Endothelial cell (in vitro differentiated cells): ENCODE data around the gene PACRG. TPM values are rescaled to one million over a fixed set of nuclear protein-coding genes. Genes with fewer than 3 reads are reported as not detected.

Experiments
- DNase-seq: peaks from one replicate; pipeline ENCODE4 v3.0.0; 2021; ENCODE audit warnings: low spot score
- H3K27ac Mint-ChIP-seq: one replicate; pipeline ENCODE4 v1.8.0; 2021; ENCODE audit warnings: mixed read lengths, inconsistent platforms; ENCODE audit not compliant: unreplicated experiment
- H3K27me3 Mint-ChIP-seq: one replicate; pipeline ENCODE4 v1.8.0; 2021; ENCODE audit warnings: mild to moderate bottlenecking, moderate library complexity, mixed read lengths, inconsistent platforms; ENCODE audit not compliant: unreplicated experiment
- H3K36me3 Mint-ChIP-seq: one replicate; pipeline ENCODE4 v1.8.0; 2021; ENCODE audit warnings: mild to moderate bottlenecking, low read depth, mixed read lengths, inconsistent platforms; ENCODE audit not compliant: unreplicated experiment
- H3K4me1 Mint-ChIP-seq: one replicate; pipeline ENCODE4 v1.8.0; 2021; ENCODE audit warnings: mild to moderate bottlenecking, mixed read lengths, inconsistent platforms; ENCODE audit not compliant: unreplicated experiment
- H3K4me3 Mint-ChIP-seq: one replicate; pipeline ENCODE4 v1.8.0; 2021; ENCODE audit warnings: mild to moderate bottlenecking, mixed read lengths, inconsistent platforms; ENCODE audit not compliant: unreplicated experiment
- H3K9me3 Mint-ChIP-seq: one replicate; pipeline ENCODE4 v1.8.0; 2021; ENCODE audit warnings: mixed read lengths, inconsistent platforms; ENCODE audit not compliant: unreplicated experiment
- CTCF ChIP-seq: fragments of 200-600 bp; sonication (generic); IDR thresholded peaks from one replicate; pipeline ENCODE4 v1.5.0; 2021; ENCODE audit warnings: antibody characterized with exemption; ENCODE audit not compliant: unreplicated experiment
- total RNA-seq: library from RNA; stranded (reverse); fragmentation: NEBNext Ultra II Directional; extraction: Animal tissue kit (Norgen Biotek cat#: 25700); gene quantifications from one replicate; pipeline ENCODE4 v1.2.1, GENCODE V29; 2021; ENCODE audit not compliant: unreplicated experiment

Gene PACRG
- total RNA-seq, 1 donor from 2014 or later: 1.1 TPM

GRCh38 chr6:162970246-162970645, 242.5 kb downstream of the PACRG start:
- Mint-ChIP-seq H3K27me3 (peaks cover 2% of the 10 kb centered on the region), H3K9me3 (no peaks in the 10 kb centered on the region), H3K27ac (no peak overlapping the region), H3K4me3 (no peak overlapping the region), H3K36me3 (no peaks in the 10 kb centered on the region), H3K4me1 (no peaks in the 10 kb centered on the region)
- no peak for DNase-seq
- no peak for TF ChIP-seq CTCF

GRCh38 chr6:162971356-162971755, 243.6 kb downstream of the PACRG start:
- Mint-ChIP-seq H3K36me3 (no peaks in the 10 kb centered on the region), H3K4me3 (no peak overlapping the region), H3K27me3 (peaks cover 2% of the 10 kb centered on the region), H3K9me3 (no peaks in the 10 kb centered on the region), H3K4me1 (no peaks in the 10 kb centered on the region), H3K27ac (no peak overlapping the region)
- DNase-seq: no peak
- TF ChIP-seq CTCF: no peak

GRCh38 chr6:162973151-162973872, 245.5 kb downstream of the PACRG start:
- no peaks in the 10 kb centered on the region for H3K36me3 Mint-ChIP-seq
- no peak for TF ChIP-seq CTCF
- no peak for DNase-seq
- no peaks in the 10 kb centered on the region for H3K9me3 Mint-ChIP-seq
- no peak overlapping the region for H3K27ac Mint-ChIP-seq
- peaks cover 2% of the 10 kb centered on the region for H3K27me3 Mint-ChIP-seq
- H3K4me1 Mint-ChIP-seq: no peaks in the 10 kb centered on the region
- H3K4me3 Mint-ChIP-seq: no peak overlapping the region

GRCh38 chr6:162973980-162974379, 246.2 kb downstream of the PACRG start:
- Mint-ChIP-seq H3K4me1 (no peaks in the 10 kb centered on the region), H3K4me3 (no peak overlapping the region), H3K27ac (no peak overlapping the region), H3K36me3 (no peaks in the 10 kb centered on the region), H3K27me3 (peaks cover 2% of the 10 kb centered on the region), H3K9me3 (no peaks in the 10 kb centered on the region)
- TF ChIP-seq CTCF: no peak
- no peak for DNase-seq

- no peaks in the 10 kb centered on the region for H3K4me1 Mint-ChIP-seq
- no peak for TF ChIP-seq CTCF
Observed at GRCh38 chr6:162974685-162975084, 246.9 kb downstream of the PACRG start.

More at GRCh38 chr6:162974685-162975084, 246.9 kb downstream of the PACRG start:
- no peak for DNase-seq
- no peaks in the 10 kb centered on the region for H3K27me3 Mint-ChIP-seq
- H3K4me3 Mint-ChIP-seq: no peak overlapping the region
- no peak overlapping the region for H3K27ac Mint-ChIP-seq
- H3K36me3 Mint-ChIP-seq: no peaks in the 10 kb centered on the region
- no peaks in the 10 kb centered on the region for H3K9me3 Mint-ChIP-seq
